ENCODE data around the gene MTMR3.

GRCh38 chr22:30024231-30024630 lies 141.3 kb downstream of the MTMR3 start:
- TF ChIP-seq CTCF (IDR thresholded peaks at IDR 0.05; ENCODE audit: low read depth, low read length, poor library complexity, severe bottlenecking) (no peak), EZH2phosphoT487 (IDR thresholded peaks at IDR 0.05; ENCODE audit: borderline replicate concordance, low read length) (no peak)

All from DOHH2 (cell line).